ENCODE measurements around the gene PTGES2.

DNA sequence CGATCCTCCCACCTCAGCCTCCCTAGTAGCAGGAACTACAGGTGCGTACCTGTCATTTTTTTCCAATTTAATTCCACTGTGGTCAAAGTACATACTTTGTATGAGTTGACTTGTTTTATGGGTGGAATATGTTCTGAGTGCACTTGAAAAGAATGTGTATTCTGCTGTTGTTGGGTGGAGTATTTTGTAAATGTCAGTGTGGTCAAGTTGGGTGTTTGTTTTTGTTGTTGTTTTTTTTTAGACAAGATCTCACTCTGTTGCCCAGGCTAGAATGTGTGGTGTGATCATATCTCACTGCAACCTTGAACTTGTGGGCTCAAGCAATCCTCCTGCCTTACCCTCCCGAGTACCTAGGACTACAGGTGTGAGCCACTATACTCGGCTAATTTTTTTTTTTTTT, 41.6 kb downstream of the PTGES2 start:
- TF ChIP-seq POLR2A (IDR thresholded peaks at IDR 0.05; ENCODE audit: low read depth, low read length), result no peak
- TF ChIP-seq POLR2AphosphoS5 (IDR thresholded peaks at IDR 0.05; ENCODE audit: low read depth, low read length), result no peak
